Adipose tissue (tissue), 3 donors: Measurements from ENCODE around the gene NUFIP2. TPM values are rescaled to one million over a fixed set of nuclear protein-coding genes. Genes with fewer than 3 reads are reported as not detected.
"Not testable (repeated sequence)": the region's sequence is repeated elsewhere in the genome, so short reads cannot be mapped to it uniquely, and the experiment has no call there.

Experiments used
- H3K27ac ChIP-seq: one replicate; pipeline ENCODE4 v1.5.1; 2013; ENCODE audit warnings: low read depth, low read length
- WGBS, 3 donors: extraction: QIAGEN DNeasy Blood & Tissue Kit; methylation state at CpG; one replicate each; pipeline ENCODE4 v1.1.7; 2013; 5-methylcytosine and 5-hydroxymethylcytosine counted together
- polyA plus RNA-seq, 3 donors: library from polyadenylated mRNA; stranded (reverse); fragments of 200-250 nt; gene quantifications; one replicate each; pipeline ENCODE4 v1.2.3, GENCODE V29; 2013
- donor health status: healthy with polysubstance abuse.
- donor health status: Bipolar disorder and iron deficiency.
- donor health status: healthy.

Gene NUFIP2
- polyA plus RNA-seq, 3 donors = 4.9 to 11.6 (median 8.9) TPM

GRCh38 chr17:29242790-29243189 lies 51.2 kb downstream of the NUFIP2 start:
- WGBS, 3 donors = 90 to 95% (median 93%) methylated on average over 6 of the region's 6 CpGs
- no peak overlapping the region for H3K27ac ChIP-seq

DNA sequence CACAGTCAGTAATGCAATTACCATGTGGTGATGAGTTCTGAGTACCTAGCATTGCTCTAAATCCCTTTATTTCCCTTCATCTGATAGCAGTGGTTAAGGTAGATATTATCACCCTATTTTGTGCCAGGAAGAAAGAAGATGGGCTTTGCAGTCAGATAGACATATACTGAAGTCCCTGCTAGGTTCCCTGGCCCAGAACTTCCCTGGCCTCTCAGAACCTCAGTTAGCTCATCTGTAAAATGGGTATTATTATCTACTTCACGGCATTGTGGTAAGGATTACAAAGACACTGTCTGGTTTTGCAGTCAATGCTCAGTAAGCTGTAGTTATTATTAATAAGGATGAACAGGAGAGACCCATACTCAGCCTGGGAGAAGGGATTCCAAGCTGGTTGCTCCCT lies 51.9 kb downstream of the NUFIP2 start:
- H3K27ac ChIP-seq = no peak overlapping the region
- 92 to 94% (median 93%) methylated on average over 1 of the region's 1 CpG for WGBS, 3 donors

- H3K27ac ChIP-seq = no peak overlapping the region
- 81 to 88% (median 83%) methylated on average over 9 of the region's 9 CpGs for WGBS, 3 donors
Observed at GRCh38 chr17:29240968-29241963, 52.7 kb downstream of the NUFIP2 start.

DNA sequence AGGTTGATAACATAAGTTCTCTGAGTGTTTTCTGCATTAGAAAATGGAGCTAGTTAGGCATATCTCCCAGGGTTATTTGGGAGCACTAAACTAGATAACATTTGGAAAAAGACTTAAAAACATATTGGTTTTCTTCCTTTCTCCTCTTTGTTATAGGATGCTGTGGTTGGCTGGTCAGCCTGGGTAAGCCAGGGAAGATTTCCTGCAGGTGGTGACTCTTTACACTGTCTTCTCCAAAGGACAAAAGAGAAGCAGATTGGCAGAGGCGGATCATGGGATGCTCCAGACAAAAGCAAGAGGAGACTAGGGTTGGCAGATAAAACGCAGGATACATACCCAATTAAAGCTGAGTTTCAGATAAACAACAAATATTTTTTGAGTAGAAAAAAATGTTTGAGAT lies 53.5 kb downstream of the NUFIP2 start:
- H3K27ac ChIP-seq = no peak overlapping the region
- WGBS, 3 donors = 55 to 66% (median 64%) methylated on average over 2 of the region's 2 CpGs

GRCh38 chr17:29238133-29238850 lies 55.7 kb downstream of the NUFIP2 start:
- H3K27ac ChIP-seq = no peak overlapping the region
- 59 to 89% (median 69%) methylated on average over 8 of the region's 8 CpGs for WGBS, 3 donors

GRCh38 chr17:29237476-29238132 lies 56.3 kb downstream of the NUFIP2 start:
- no peak overlapping the region for H3K27ac ChIP-seq
- WGBS, 3 donors = 72 to 91% (median 74%) methylated on average over 3 of the region's 3 CpGs

DNA sequence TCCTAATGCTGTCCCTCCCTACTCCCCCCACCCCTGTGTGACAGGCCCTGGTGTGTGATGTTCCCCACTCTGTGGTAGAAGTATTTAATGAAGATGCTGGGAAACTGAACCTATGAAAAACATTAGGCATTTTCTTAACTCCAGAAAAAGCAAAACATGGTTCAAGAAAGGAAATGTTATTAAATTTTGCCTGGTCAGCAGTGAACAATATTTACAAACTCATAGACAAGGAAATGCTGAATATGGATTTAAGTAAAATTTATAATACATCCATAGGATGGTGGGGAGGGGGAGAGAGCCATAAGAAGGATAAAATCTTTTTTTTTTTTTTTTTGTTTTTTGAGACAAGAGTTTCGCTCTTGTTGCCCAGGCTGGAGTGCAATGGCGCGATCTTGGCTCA lies 58.0 kb downstream of the NUFIP2 start:
- H3K27ac ChIP-seq = no peak overlapping the region
- WGBS, 3 donors = 100% methylated on average over 3 of the region's 3 CpGs

GRCh38 chr17:29234972-29235371 lies 59.0 kb downstream of the NUFIP2 start:
- H3K27ac ChIP-seq = not testable (repeated sequence)
- WGBS, 3 donors = 89 to 99% (median 94%) methylated on average over 5 to 7 of the region's 7 CpGs

GRCh38 chr17:29233301-29233700 lies 60.6 kb downstream of the NUFIP2 start:
- no peak overlapping the region for H3K27ac ChIP-seq
- 84 to 95% (median 88%) methylated on average over 1 of the region's 1 CpG for WGBS, 3 donors

GRCh38 chr17:29225396-29225795 lies 68.6 kb downstream of the NUFIP2 start:
- no peak overlapping the region for H3K27ac ChIP-seq

- H3K27ac ChIP-seq = not testable (repeated sequence)
- 95 to 97% (median 96%) methylated on average over 11 of the region's 11 CpGs for WGBS, 3 donors
Observed at GRCh38 chr17:29221338-29221737, 72.6 kb downstream of the NUFIP2 start.

DNA sequence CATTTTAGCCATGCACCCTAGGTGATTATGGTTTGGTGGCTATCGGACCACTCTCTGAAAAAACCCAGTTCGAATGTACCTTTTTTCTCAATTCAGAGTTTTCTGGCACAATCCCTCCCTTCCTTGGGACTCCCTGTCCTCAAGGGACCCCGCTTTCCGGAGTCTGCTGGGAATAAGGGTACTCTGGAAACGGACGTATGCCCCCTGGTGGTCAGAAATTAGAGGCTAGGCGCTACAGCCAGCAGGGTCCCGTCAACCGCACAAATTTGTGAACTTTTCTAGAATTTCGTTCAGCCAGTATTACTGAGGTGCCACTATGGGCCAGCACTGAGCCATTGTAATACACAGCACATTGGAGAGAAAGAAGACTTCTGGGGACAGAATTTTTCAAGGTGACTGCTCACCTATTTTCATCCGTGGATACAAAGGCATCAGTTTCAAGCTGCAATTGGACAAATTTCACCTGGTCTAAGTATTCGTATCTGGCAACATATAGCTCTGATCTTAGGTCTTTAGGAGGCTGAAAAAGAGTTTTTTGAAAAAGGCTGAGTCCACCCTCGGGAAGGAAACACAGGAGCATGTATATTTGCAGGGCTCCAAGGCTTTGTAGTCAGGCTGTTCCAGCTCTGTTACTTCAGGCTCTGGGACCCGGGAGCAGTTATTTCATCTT lies 74.4 kb downstream of the NUFIP2 start:
- H3K27ac ChIP-seq = no peak overlapping the region
- 10 to 17% (median 13%) methylated on average over 14 of the region's 14 CpGs for WGBS, 3 donors

GRCh38 chr17:29216856-29217255 lies 77.1 kb downstream of the NUFIP2 start:
- H3K27ac ChIP-seq = no peak overlapping the region
- WGBS, 3 donors = 88 to 92% (median 90%) methylated on average over 5 of the region's 5 CpGs

- H3K27ac ChIP-seq = no peak overlapping the region
- 78 to 86% (median 80%) methylated on average over 6 of the region's 6 CpGs for WGBS, 3 donors
Observed at GRCh38 chr17:29216181-29216580, 77.8 kb downstream of the NUFIP2 start.

DNA sequence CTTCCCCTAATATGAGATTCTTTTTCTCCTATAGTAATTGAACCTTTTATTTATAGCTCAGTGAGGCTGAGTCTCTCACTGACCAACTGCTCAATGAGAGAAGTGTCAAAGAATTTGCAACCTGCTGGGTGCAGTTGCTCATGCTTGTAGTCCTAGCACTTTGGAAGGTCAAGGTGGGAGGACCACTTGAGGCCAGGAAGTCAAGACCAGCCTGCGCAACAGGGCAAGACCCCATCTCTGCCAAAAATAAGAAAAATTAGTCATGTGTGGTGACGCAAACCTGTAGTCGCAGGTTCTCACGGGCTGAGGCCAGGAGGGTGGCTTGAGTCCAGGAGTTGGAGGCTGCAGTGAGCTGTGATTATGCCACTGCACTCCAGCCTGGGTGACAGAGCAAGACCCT lies 78.2 kb downstream of the NUFIP2 start:
- 67 to 75% (median 68%) methylated on average over 4 of the region's 4 CpGs for WGBS, 3 donors
- H3K27ac ChIP-seq = no peak overlapping the region

DNA sequence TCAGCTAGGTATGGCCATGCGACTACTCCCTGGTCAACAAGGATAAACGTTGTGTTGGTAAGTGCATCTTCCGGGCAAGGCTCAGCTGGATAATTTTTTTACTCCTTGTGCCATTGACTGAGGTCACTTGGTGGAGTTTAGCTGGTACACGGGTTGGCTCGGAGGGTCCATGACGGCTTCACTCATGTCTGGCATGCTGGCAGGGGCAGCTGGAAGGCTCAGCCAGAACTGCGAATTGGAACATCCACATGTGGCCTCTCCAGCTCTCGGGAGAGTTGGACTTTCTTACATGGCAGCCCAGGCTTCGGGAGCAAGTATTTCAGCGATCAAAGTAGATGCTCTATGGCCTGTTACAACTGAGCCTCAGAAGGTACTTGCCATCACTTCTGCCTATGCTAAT lies 78.8 kb downstream of the NUFIP2 start:
- no peak overlapping the region for H3K27ac ChIP-seq
- WGBS, 3 donors = 85 to 91% (median 86%) methylated on average over 10 of the region's 10 CpGs

- no peak overlapping the region for H3K27ac ChIP-seq
- WGBS, 3 donors = 74 to 89% (median 75%) methylated on average over 8 of the region's 8 CpGs
Observed at GRCh38 chr17:29214215-29215146, 79.5 kb downstream of the NUFIP2 start.
